DND-41 (cell line): ENCODE measurements around the gene ZNF526.

ENCODE experiments used
- ATAC-seq: fragments of 200-7000 bp; cut with Tn5 transposase; 3 replicates; pipeline ENCODE4 v1.9.1; 2021; ENCODE audit warnings: low read depth; ENCODE audit not compliant: insufficient read depth
- DNase-seq: peaks from one replicate; pipeline ENCODE4 v3.0.0-alpha.2; 2020
- H2AFZ ChIP-seq: 2 replicates; pipeline ENCODE4 v1.6.0; 2012; ENCODE audit warnings: low read depth, low read length
- H3K27ac ChIP-seq: 2 replicates; pipeline ENCODE4 v1.5.1; 2012; ENCODE audit warnings: low read length, inconsistent platforms
- H3K27me3 ChIP-seq: fragments of 200-600 bp; sonication (generic); 2 replicates; pipeline ENCODE4 v1.6.0; 2012; ENCODE audit warnings: low read length, mild to moderate bottlenecking, inconsistent platforms; ENCODE audit not compliant: insufficient read depth, poor library complexity
- H3K36me3 ChIP-seq: 2 replicates; pipeline ENCODE4 v1.5.1; 2012; ENCODE audit warnings: low read length, inconsistent platforms; ENCODE audit not compliant: insufficient read depth
- H3K4me1 ChIP-seq: 2 replicates; pipeline ENCODE4 v1.5.1; 2012; ENCODE audit warnings: mild to moderate bottlenecking, low read length; ENCODE audit not compliant: insufficient read depth
- H3K4me2 ChIP-seq: 2 replicates; pipeline ENCODE4 v1.6.0; 2012; ENCODE audit warnings: mild to moderate bottlenecking, moderate library complexity, low read length, inconsistent platforms; ENCODE audit not compliant: insufficient read depth
- H3K4me3 ChIP-seq, 2 experiments: fragments of 200-600 bp in 1 of 2; shearing (Covaris generic) in 1 of 2; 2 replicates each; pipeline ENCODE4 v1.5.1; 2012 to 2016; ENCODE audit warnings: inconsistent platforms in 2 of 2, low read length in 2 of 2, mild to moderate bottlenecking in 2 of 2, low read depth in 1 of 2, moderate library complexity in 1 of 2
- H3K79me2 ChIP-seq: 2 replicates; pipeline ENCODE4 v1.6.0; 2012; ENCODE audit warnings: low read length, inconsistent platforms; ENCODE audit not compliant: insufficient read depth
- H3K9ac ChIP-seq: 2 replicates; pipeline ENCODE4 v1.6.0; 2012; ENCODE audit warnings: low read depth, mild to moderate bottlenecking, inconsistent platforms, low read length, moderate library complexity
- H3K9me3 ChIP-seq: 2 replicates; pipeline ENCODE4 v1.5.1; 2012; ENCODE audit warnings: low read length, moderate library complexity, mild to moderate bottlenecking, inconsistent platforms; ENCODE audit not compliant: insufficient read depth, severe bottlenecking
- H4K20me1 ChIP-seq: 2 replicates; pipeline ENCODE4 v1.6.0; 2012; ENCODE audit warnings: low read length; ENCODE audit not compliant: insufficient read depth
- EZH2 ChIP-seq: IDR thresholded peaks from 3 replicates; pipeline ENCODE4 v1.6.1; 2012; ENCODE audit warnings: borderline replicate concordance, low read depth, mild to moderate bottlenecking, moderate library complexity, low read length, inconsistent platforms; ENCODE audit not compliant: severe bottlenecking
- TF ChIP-seq, protein P1 (sequence below): IDR thresholded peaks from 2 replicates; pipeline ENCODE4 v1.5.1; 2012; ENCODE audit warnings: borderline replicate concordance, low read length, moderate library complexity, mild to moderate bottlenecking; ENCODE audit not compliant: poor library complexity, severe bottlenecking; ENCODE audit errors: extremely low read depth

The ZNF526 gene

DNA sequence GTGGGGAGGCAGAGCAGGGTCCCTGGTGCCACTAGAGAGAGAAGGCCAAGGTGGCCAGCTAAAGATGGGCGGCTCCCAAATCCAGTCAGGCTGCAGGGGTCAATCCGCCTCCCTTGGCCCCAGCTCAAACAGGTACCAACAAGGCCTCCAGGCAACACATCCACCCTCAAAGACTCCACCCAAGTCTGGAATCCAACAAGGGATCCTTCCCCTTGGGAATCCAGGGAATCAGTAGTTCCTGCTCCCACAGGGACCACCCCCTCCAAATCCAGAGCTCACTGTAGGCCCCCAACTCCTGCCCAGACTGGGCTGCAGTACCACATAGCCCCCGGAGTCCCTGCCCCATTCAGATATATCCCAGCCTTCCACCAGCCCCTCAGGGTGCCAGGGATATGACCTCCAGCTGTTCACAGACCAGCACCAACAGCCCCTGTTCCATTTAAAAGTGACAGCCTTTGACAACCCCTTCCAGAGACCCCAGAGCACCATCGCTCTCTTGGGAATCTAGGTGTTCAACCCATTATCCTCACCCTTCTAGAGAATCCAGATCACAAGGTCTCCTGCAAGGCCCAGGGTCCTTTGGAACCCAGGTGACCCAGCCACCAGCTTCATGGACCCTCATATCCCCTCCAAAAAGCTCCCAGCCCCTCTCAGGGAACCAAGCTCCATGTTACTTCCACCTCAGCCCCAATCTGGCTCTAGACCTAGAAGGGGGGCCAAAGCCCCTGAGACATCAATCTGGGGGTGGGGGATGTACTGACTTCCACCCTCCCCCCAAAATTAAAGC, 31.7 kb downstream of the ZNF526 start:
- TF ChIP-seq, protein P1, sequence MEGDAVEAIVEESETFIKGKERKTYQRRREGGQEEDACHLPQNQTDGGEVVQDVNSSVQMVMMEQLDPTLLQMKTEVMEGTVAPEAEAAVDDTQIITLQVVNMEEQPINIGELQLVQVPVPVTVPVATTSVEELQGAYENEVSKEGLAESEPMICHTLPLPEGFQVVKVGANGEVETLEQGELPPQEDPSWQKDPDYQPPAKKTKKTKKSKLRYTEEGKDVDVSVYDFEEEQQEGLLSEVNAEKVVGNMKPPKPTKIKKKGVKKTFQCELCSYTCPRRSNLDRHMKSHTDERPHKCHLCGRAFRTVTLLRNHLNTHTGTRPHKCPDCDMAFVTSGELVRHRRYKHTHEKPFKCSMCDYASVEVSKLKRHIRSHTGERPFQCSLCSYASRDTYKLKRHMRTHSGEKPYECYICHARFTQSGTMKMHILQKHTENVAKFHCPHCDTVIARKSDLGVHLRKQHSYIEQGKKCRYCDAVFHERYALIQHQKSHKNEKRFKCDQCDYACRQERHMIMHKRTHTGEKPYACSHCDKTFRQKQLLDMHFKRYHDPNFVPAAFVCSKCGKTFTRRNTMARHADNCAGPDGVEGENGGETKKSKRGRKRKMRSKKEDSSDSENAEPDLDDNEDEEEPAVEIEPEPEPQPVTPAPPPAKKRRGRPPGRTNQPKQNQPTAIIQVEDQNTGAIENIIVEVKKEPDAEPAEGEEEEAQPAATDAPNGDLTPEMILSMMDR = no peak
- no peak for TF ChIP-seq EZH2
- H3K4me2 ChIP-seq = no peak overlapping the region

DNA sequence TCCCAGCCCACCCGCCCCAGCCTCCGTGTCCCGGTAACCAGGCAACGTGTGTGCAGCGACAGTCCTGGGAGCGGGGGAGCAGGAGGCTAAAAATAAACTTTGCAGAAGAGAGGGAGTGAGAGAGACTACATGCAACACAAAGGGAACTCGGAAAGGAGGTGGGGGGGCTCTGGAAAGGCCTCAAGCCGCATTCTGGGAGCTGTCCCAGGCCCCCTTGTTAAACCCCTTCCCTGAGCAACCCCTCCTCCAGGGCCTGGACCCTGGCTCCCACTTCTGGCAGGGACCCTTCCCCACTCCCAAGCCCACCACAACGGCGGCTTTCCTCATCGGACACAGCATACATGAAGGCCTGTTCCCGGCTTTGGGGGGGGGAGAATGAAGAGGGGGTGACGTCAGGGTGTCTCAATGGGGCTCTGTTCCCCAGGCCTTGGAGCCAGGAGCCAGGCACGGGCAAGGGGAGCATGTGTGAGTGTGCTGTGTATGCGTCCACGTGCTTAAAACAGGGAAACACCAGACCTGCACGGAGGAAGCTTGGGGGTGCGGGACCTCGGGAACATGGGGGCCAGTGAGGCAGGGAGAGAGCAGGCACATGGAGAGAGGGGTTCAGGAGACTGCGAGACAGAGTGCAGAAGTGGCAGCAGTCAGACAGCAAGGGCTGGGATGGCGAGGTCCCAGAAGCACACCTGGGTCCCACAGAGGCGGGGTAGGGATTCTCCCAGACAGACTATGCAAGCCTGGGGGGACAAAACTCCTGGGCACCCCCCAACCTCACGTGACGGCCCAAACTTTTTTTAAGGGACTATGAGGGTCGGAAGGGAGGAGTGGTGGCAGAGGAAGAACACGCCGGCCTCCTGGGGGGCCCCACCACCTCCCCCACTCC, 32.5 kb downstream of the ZNF526 start:
- TF ChIP-seq EZH2 = no peak
- TF ChIP-seq, protein P1 = no peak
- H4K20me1 ChIP-seq = peaks cover 31% of the 10 kb centered on the region
- H3K36me3 ChIP-seq = peaks cover 27% of the 10 kb centered on the region
- no peaks in the 10 kb centered on the region for H3K9me3 ChIP-seq
- peak overlapping the region; percentile 79 for H3K4me2 ChIP-seq
- peak overlapping the region; percentile 91 for H3K27ac ChIP-seq
- no peak for ATAC-seq
- H3K27me3 ChIP-seq = no peaks in the 10 kb centered on the region
- peak overlapping the region; percentile 98 for H3K9ac ChIP-seq
- peak overlapping the region; percentile 83 to 90; a peak in 3 of 4 replicates for H3K4me3 ChIP-seq
- H3K79me2 ChIP-seq = peaks cover 50% of the 10 kb centered on the region
- DNase-seq = no peak
- peak overlapping the region; percentile 81; the same call in 1 of the 2 replicates for H2AFZ ChIP-seq
- peaks cover 28% of the 10 kb centered on the region for H3K4me1 ChIP-seq

More for the DNA sequence above, 31.7 kb downstream of the ZNF526 start:
- Histone ChIP-seq H3K79me2 (peaks cover 50% of the 10 kb centered on the region), H3K27ac (no peak overlapping the region), H3K27me3 (no peaks in the 10 kb centered on the region), H3K4me1 (peaks cover 28% of the 10 kb centered on the region), H3K36me3 (peaks cover 31% of the 10 kb centered on the region), H4K20me1 (peaks cover 31% of the 10 kb centered on the region), H3K9ac (peak overlapping the region; percentile 0; the same call in 1 of the 2 replicates), H3K9me3 (no peaks in the 10 kb centered on the region), H3K4me3 (no peak overlapping the region), H2AFZ (no peak overlapping the region)
- ATAC-seq (no peak), DNase-seq (no peak)

DNA sequence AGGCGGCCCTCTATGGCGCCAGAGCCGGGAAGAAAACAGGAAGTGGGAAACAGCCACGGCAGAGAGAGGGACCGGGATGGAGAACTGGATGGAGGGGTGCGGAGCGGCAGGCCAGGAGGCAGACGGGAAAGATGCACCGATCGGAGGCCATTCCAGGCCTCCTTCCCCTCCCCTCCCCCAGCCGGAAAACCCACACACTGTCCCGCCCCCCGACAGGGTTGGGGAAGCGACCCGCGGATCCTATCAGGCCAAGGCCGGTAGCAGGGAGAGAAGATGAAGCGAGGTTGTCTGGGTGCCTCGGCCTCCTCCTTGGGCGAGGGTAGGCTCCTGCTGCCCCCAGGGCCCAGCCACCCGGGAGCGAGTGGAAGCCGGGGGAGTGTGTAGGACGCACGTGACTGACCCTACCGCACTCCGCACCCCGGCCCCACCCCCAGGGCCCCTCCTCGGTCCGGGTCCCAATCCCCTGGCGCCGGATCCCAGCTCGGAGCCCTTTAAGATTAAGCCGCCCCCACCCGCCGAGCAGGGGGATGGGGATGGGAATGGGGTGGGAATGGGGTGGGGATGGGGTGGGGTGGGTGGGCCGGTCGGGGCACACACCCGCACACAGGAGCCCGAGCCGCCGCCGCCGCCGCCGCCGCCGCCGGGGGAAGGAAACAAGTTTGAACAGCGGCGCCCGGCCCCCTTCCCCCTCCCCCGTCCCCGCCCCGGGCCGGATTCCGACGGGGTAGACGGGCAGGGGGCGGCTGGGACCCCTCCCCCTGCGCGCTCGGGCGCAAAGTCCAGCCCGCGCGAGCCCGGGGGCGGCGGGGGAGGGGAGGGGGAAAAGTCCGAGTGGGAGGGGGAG, 33.4 kb downstream of the ZNF526 start:
- Histone ChIP-seq H3K27ac (peak overlapping the region; percentile 98), H3K4me1 (peaks cover 28% of the 10 kb centered on the region), H3K4me3 (peak overlapping the region; percentile 90 to 98), H3K27me3 (no peaks in the 10 kb centered on the region), H3K9ac (peak overlapping the region; percentile 98), H3K79me2 (peaks cover 50% of the 10 kb centered on the region), H4K20me1 (peaks cover 31% of the 10 kb centered on the region), H2AFZ (peak overlapping the region; percentile 81), H3K4me2 (peak overlapping the region; percentile 90), H3K36me3 (peaks cover 27% of the 10 kb centered on the region), H3K9me3 (no peaks in the 10 kb centered on the region)
- ATAC-seq = peak; percentile 56
- TF ChIP-seq, protein P1 = no peak
- TF ChIP-seq EZH2 = no peak
- DNase-seq = peak; percentile 79
